Stimulated activated CD4-positive, alpha-beta T cell treated with anti-CD3 and anti-CD28 coated beads, TNF-alpha, amount 100 ng/mL, for 48 hours (primary cell): ENCODE data around the gene SULT1C3.

Source experiments
- DNase-seq, 3 donors: peaks; one replicate each; pipeline ENCODE4 v3.0.0-alpha.2; 2020; ENCODE audit warnings: low read depth in 3 of 3

Gene SULT1C3

DNA sequence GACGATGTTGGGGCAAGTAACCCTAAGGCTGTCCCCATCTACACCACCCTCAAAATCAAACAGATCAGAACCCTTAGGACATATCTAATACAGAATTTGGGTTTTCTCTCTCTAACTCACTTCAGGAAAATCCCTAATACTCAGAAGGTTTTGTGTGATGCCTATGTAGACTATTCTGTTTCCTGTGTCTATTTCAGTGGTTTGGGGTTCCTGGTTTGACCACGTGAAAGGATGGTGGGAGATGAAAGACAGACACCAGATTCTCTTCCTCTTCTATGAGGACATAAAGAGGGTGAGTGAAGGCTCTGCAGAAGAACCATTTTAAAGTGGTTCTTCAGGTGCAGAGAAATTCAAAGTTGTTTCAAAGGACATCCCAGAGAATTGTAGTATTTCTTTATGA, 65.2 kb downstream of the SULT1C3 start:
- DNase-seq: no peak

DNA sequence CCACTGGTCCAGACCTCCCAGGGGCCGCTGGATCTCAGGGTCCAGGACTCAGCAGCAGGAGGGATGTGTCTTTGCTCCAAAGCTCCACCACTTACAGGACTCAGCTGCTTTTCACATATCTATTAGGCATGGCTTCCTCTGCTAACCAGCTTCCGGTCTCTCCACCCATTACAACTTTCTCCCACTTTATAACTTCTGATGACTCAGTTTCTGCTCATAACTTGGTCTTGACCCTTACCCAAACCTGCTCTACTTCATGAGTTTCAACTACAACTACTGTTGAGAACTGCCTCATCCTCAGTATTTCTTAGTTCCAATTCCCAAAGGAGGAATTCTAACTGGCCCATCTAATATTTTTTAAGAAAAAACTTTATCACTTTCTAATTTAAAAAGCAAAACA, 66.1 kb downstream of the SULT1C3 start:
- no peak for DNase-seq

GRCh38 chr2:108309903-108310302, 70.1 kb downstream of the SULT1C3 start:
- no peak for DNase-seq
